HepG2 (cell line): ENCODE measurements around the gene DLEC1. TPM values are rescaled to one million over a fixed set of nuclear protein-coding genes. Genes with fewer than 3 reads are reported as not detected.

ENCODE experiments used
- AGO1 ChIP-seq: fragments of 200-400 bp; formaldehyde crosslinking; IDR thresholded peaks from 2 replicates; pipeline ENCODE4 v1.6.1; 2017; ENCODE audit warnings: mild to moderate bottlenecking, low read depth, low read length, moderate library complexity; ENCODE audit not compliant: poor library complexity, severe bottlenecking
- ETV6 ChIP-seq: sonication (generic); formaldehyde crosslinking; conservative IDR thresholded peaks from 2 replicates; pipeline ENCODE4 v1.4.0; 2020; ENCODE audit warnings: missing genetic modification reagents
- FIP1L1 ChIP-seq: fragments of 200-400 bp; formaldehyde crosslinking; IDR thresholded peaks from 2 replicates; pipeline ENCODE4 v1.6.1; 2018; ENCODE audit warnings: low read depth, mild to moderate bottlenecking, low read length, moderate library complexity, borderline replicate concordance; ENCODE audit not compliant: insufficient read depth
- HBP1 ChIP-seq: IDR thresholded peaks from 2 replicates; pipeline ENCODE4 v1.6.1; 2016; ENCODE audit warnings: low read depth, control low read depth
- HNRNPLL ChIP-seq: fragments of 200-400 bp; formaldehyde crosslinking; IDR thresholded peaks from 2 replicates; pipeline ENCODE4 v1.6.1; 2017; ENCODE audit warnings: mild to moderate bottlenecking, low read depth, low read length; ENCODE audit not compliant: poor library complexity, severe bottlenecking
- IKZF4 ChIP-seq: sonication (generic); formaldehyde crosslinking; IDR thresholded peaks from 2 replicates; pipeline ENCODE4 v1.5.1; 2020; ENCODE audit warnings: borderline replicate concordance, mild to moderate bottlenecking, low read depth, missing genetic modification reagents; ENCODE audit errors: not compliant biosample characterization
- KDM2A ChIP-seq: sonication (generic); formaldehyde crosslinking; IDR thresholded peaks from 2 replicates; pipeline ENCODE4 v1.4.0; 2020; ENCODE audit warnings: low read depth, missing genetic modification reagents, borderline replicate concordance
- PATZ1 ChIP-seq: sonication (generic); formaldehyde crosslinking; IDR thresholded peaks from 2 replicates; pipeline ENCODE4 v1.4.0; 2020; ENCODE audit warnings: missing genetic modification reagents
- PHF8 ChIP-seq: sonication (generic); formaldehyde crosslinking; IDR thresholded peaks from 2 replicates; pipeline ENCODE4 v1.5.0; 2020; ENCODE audit warnings: missing genetic modification reagents
- RNF2 ChIP-seq: fragments of 450-650 bp; conservative IDR thresholded peaks from 2 replicates; pipeline ENCODE4 v1.6.1; 2016; ENCODE audit warnings: low read depth
- STAT5B ChIP-seq: sonication (generic); formaldehyde crosslinking; IDR thresholded peaks from 2 replicates; pipeline ENCODE4 v1.4.0; 2020; ENCODE audit warnings: missing genetic modification reagents
- TIGD3 ChIP-seq: sonication (generic); formaldehyde crosslinking; IDR thresholded peaks from 2 replicates; pipeline ENCODE4 v1.5.1; 2020; ENCODE audit warnings: mild to moderate bottlenecking, missing genetic modification reagents, borderline replicate concordance
- TRAFD1 ChIP-seq: sonication (generic); formaldehyde crosslinking; IDR thresholded peaks from 2 replicates; pipeline ENCODE4 v1.5.1; 2020; ENCODE audit warnings: missing genetic modification reagents, mild to moderate bottlenecking, borderline replicate concordance
- ZBTB26 ChIP-seq: IDR thresholded peaks from 2 replicates; pipeline ENCODE4 v1.6.1; 2016; ENCODE audit warnings: missing compliant biosample characterization, missing genetic modification reagents, borderline replicate concordance
- ZFAT ChIP-seq: sonication (generic); formaldehyde crosslinking; conservative IDR thresholded peaks from 2 replicates; pipeline ENCODE4 v1.8.1; 2023; ENCODE audit warnings: missing genetic modification reagents, inconsistent platforms
- ZNF205 ChIP-seq: IDR thresholded peaks from 2 replicates; pipeline ENCODE4 v1.6.1; 2018; ENCODE audit warnings: missing biosample characterization, missing genetic modification reagents
- ZNF530 ChIP-seq: sonication (generic); formaldehyde crosslinking; IDR thresholded peaks from 2 replicates; pipeline ENCODE4 v1.5.0; 2020; ENCODE audit warnings: low read depth, mild to moderate bottlenecking, missing genetic modification reagents
- ZNF740 ChIP-seq: sonication (generic); formaldehyde crosslinking; IDR thresholded peaks from 2 replicates; pipeline ENCODE4 v1.4.0; 2020; ENCODE audit warnings: missing genetic modification reagents
- ZNF746 ChIP-seq: sonication (generic); formaldehyde crosslinking; IDR thresholded peaks from 2 replicates; pipeline ENCODE4 v1.8.0; 2022; ENCODE audit warnings: mild to moderate bottlenecking, missing genetic modification reagents
- ZNF83 ChIP-seq: sonication (generic); formaldehyde crosslinking; IDR thresholded peaks from 2 replicates; pipeline ENCODE4 v1.4.0; 2020; ENCODE audit warnings: missing genetic modification reagents, mild to moderate bottlenecking, borderline replicate concordance
- ZZZ3 ChIP-seq: sonication (generic); formaldehyde crosslinking; IDR thresholded peaks from 2 replicates; pipeline ENCODE4 v1.4.0; 2020; ENCODE audit warnings: missing genetic modification reagents, mild to moderate bottlenecking, borderline replicate concordance
- polyA plus RNA-seq, 8 experiments: library from polyadenylated mRNA; depleted of rRNA in 3 of 8; stranded (reverse) in 7 of 8; unstranded in 1 of 8; fragments of >200 nt; fragmentation: Illumina TruSeq in 4 of 8; extraction: Trizol in 4 of 8; gene quantifications; 2 replicates each; pipeline versions ENCODE4 v1.2.1 to v1.2.3, GENCODE V29; 2011 to 2016; ENCODE audit warnings: low read depth in 4 of 8, missing spikeins in 1 of 8, mixed read lengths in 1 of 8; ENCODE audit not compliant: insufficient read depth in 1 of 8
- total RNA-seq, 5 experiments: library from RNA; depleted of rRNA; stranded (reverse); fragments of >200 nt; fragmentation: Illumina TruSeq; extraction: Trizol; gene quantifications; 2 replicates each; pipeline ENCODE4 v1.2.3, GENCODE V29; 2016; ENCODE audit warnings: low read depth in 1 of 5

Gene DLEC1
- total and polyA plus RNA-seq, 2 of the 13 experiments (the other 11 are each of a cell fraction or from before 2014, with no cell fraction given), result 0.09 TPM; not detected in 1

GRCh38 chr3:38117748-38118420 is 78.9 kb downstream of the DLEC1 start (continued):
- TF ChIP-seq ZNF740 (CRISPR knock-in tag) (0 out of 2 replicates have a peak, but pooled peaks have one; percentile 34), ZNF83 (CRISPR knock-in tag) (no peak), KDM2A (CRISPR knock-in tag) (peak; percentile 83), AGO1 (peak; percentile 15), ZNF746 (CRISPR knock-in tag) (no peak), TIGD3 (no peak), HBP1 (no peak), ZFAT (no peak), IKZF4 (no peak), PHF8 (CRISPR knock-in tag) (peak; percentile 25; the same call in 1 of the 2 replicates), HNRNPLL (no peak), ZNF205 (no peak), ZNF530 (CRISPR knock-in tag) (no peak), RNF2 (0 out of 2 replicates have a peak, but pooled peaks have one; percentile 34), ZZZ3 (CRISPR knock-in tag) (no peak), PATZ1 (no peak; the same call in 1 of the 2 replicates), STAT5B (no peak), ETV6 (CRISPR knock-in tag) (no peak), TRAFD1 (CRISPR knock-in tag) (no peak), ZBTB26 (CRISPR knock-in tag) (no peak), FIP1L1 (no peak)
